OCI-LY1 (cell line): ENCODE data around the gene DHX38.

Experiments used
- H2AFZ ChIP-seq: fragments of 200-600 bp; sonication (generic), shearing (Covaris generic); 2 replicates; pipeline ENCODE4 v1.6.0; 2014; ENCODE audit warnings: antibody characterized with exemption, mild to moderate bottlenecking, low read length
- H3F3A ChIP-seq: fragments of 200-600 bp; sonication (generic), shearing (Covaris generic); 2 replicates; pipeline ENCODE4 v1.6.0; 2014; ENCODE audit warnings: mild to moderate bottlenecking, antibody characterized with exemption, low read length, moderate library complexity; ENCODE audit not compliant: insufficient read depth
- H3K27ac ChIP-seq: fragments of 200-600 bp; sonication (generic); 2 replicates; pipeline ENCODE4 v1.5.1; 2014; ENCODE audit warnings: low read length, mixed run types, mild to moderate bottlenecking, low read depth; ENCODE audit not compliant: poor library complexity, severe bottlenecking
- H3K27me3 ChIP-seq: fragments of 200-600 bp; sonication (generic); 2 replicates; pipeline ENCODE4 v1.6.0; 2014; ENCODE audit warnings: antibody characterized with exemption, mild to moderate bottlenecking, low read length, moderate library complexity; ENCODE audit not compliant: insufficient read depth
- H3K36me3 ChIP-seq: fragments of 200-600 bp; sonication (generic); 2 replicates; pipeline ENCODE4 v1.6.1; 2014; ENCODE audit warnings: mild to moderate bottlenecking, antibody characterized with exemption, low read length, moderate library complexity, mixed read lengths; ENCODE audit not compliant: insufficient read depth
- H3K4me1 ChIP-seq: fragments of 200-600 bp; sonication (generic); 2 replicates; pipeline ENCODE4 v1.5.1; 2014; ENCODE audit warnings: mild to moderate bottlenecking, low read length, moderate library complexity; ENCODE audit not compliant: insufficient read depth, severe bottlenecking
- H3K4me2 ChIP-seq: fragments of 200-600 bp; sonication (generic), shearing (Covaris generic); 2 replicates; pipeline ENCODE4 v1.6.1; 2014; ENCODE audit warnings: low read length
- H3K4me3 ChIP-seq: fragments of 200-600 bp; sonication (generic); 2 replicates; pipeline ENCODE4 v1.5.1; 2014; ENCODE audit warnings: low read length, low read depth, mild to moderate bottlenecking, mixed read lengths; ENCODE audit not compliant: poor library complexity, severe bottlenecking
- H3K79me2 ChIP-seq: fragments of 200-600 bp; shearing (Covaris generic); 2 replicates; pipeline ENCODE4 v1.6.1; 2016; ENCODE audit warnings: mixed run types, low read length, mixed read lengths; ENCODE audit not compliant: insufficient read depth
- H3K9ac ChIP-seq: fragments of 200-600 bp; sonication (generic), shearing (Covaris generic); 2 replicates; pipeline ENCODE4 v1.6.1; 2014; ENCODE audit warnings: mild to moderate bottlenecking, low read length, mixed read lengths
- H3K9me2 ChIP-seq: fragments of 200-600 bp; sonication (generic), shearing (Covaris generic); 2 replicates; pipeline ENCODE4 v1.6.1; 2014; ENCODE audit warnings: low read depth, mild to moderate bottlenecking, low read length, mixed read lengths
- H3K9me3 ChIP-seq: fragments of 200-600 bp; shearing (Covaris generic); 2 replicates; pipeline ENCODE4 v1.6.1; 2014; ENCODE audit warnings: low read length, mixed read lengths
- H4K20me1 ChIP-seq: fragments of 200-600 bp; sonication (generic), shearing (Covaris generic); 2 replicates; pipeline ENCODE4 v1.6.0; 2016; ENCODE audit warnings: mild to moderate bottlenecking, low read length; ENCODE audit not compliant: insufficient read depth
- CTCF ChIP-seq: fragments of 200-600 bp; sonication (generic), shearing (Covaris generic); IDR thresholded peaks from 2 replicates; pipeline ENCODE4 v1.5.1; 2017; ENCODE audit warnings: mild to moderate bottlenecking, antibody characterized with exemption, low read length, moderate library complexity, mixed read lengths
- EZH2 ChIP-seq: fragments of 200-600 bp; sonication (generic), shearing (Covaris generic); IDR thresholded peaks from 2 replicates; pipeline ENCODE4 v1.8.0; 2017; ENCODE audit warnings: borderline replicate concordance, mixed run types, mild to moderate bottlenecking, antibody characterized with exemption, low read length, moderate library complexity, mixed read lengths

DHX38 gene

DNA sequence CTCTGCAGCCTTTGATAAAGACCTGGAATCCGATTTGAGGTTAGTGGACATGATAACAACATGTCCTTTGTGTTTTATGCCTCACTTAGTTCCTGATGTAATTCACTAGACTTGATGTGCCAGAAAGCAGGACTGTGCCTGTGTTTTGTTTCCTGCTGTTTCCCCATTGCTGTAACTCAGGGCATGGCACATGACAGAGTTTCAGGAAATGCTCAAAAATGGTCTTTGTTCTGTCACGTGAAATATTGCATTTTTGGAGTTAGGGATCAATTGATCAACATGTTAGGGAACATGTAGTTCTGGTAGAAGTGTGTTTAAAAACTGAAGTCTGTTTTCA is 32.8 kb downstream of the DHX38 start:
- Histone ChIP-seq H2AFZ (no peak overlapping the region), H3K9me3 (no peaks in the 10 kb centered on the region), H4K20me1 (no peaks in the 10 kb centered on the region), H3K27ac (no peak overlapping the region), H3K9ac (no peak overlapping the region), H3K4me1 (no peaks in the 10 kb centered on the region), H3K79me2 (no peaks in the 10 kb centered on the region), H3K9me2 (no peaks in the 10 kb centered on the region), H3K27me3 (no peaks in the 10 kb centered on the region), H3K36me3 (no peaks in the 10 kb centered on the region), H3F3A (no peaks in the 10 kb centered on the region), H3K4me3 (no peak overlapping the region), H3K4me2 (no peak overlapping the region)
- no peak for TF ChIP-seq EZH2
- no peak for TF ChIP-seq CTCF

DNA sequence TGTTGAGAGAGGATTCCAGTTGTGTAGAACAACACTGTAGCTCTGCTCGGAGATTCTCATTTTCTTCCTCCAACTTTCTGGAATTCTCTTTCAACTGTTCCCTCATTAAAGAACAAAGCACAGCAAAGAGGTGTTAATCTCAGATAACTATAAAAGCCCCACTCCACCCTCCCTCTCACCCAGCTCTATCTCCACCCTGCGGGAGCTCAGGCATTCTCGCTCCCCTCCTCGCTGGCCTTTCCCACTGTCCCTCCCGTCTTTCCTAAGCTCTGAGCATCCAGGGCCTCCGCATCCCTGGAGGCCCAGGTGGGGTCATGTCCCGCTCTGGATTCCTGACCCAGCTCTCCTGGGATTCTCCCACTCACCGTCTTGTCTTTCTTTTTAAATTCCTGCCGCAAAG is 35.1 kb downstream of the DHX38 start:
- H3K9me3 ChIP-seq: no peaks in the 10 kb centered on the region
- H3K27ac ChIP-seq: no peak overlapping the region
- H3K36me3 ChIP-seq: no peaks in the 10 kb centered on the region
- no peak overlapping the region for H3K9ac ChIP-seq
- no peaks in the 10 kb centered on the region for H4K20me1 ChIP-seq
- no peak overlapping the region for H2AFZ ChIP-seq
- no peaks in the 10 kb centered on the region for H3K27me3 ChIP-seq
- H3K9me2 ChIP-seq: no peaks in the 10 kb centered on the region
- H3K4me2 ChIP-seq: no peak overlapping the region
- no peak overlapping the region for H3K4me3 ChIP-seq
- no peaks in the 10 kb centered on the region for H3K4me1 ChIP-seq
- no peak for TF ChIP-seq CTCF
- TF ChIP-seq EZH2: no peak
- H3K79me2 ChIP-seq: no peaks in the 10 kb centered on the region
- H3F3A ChIP-seq: no peaks in the 10 kb centered on the region

DNA sequence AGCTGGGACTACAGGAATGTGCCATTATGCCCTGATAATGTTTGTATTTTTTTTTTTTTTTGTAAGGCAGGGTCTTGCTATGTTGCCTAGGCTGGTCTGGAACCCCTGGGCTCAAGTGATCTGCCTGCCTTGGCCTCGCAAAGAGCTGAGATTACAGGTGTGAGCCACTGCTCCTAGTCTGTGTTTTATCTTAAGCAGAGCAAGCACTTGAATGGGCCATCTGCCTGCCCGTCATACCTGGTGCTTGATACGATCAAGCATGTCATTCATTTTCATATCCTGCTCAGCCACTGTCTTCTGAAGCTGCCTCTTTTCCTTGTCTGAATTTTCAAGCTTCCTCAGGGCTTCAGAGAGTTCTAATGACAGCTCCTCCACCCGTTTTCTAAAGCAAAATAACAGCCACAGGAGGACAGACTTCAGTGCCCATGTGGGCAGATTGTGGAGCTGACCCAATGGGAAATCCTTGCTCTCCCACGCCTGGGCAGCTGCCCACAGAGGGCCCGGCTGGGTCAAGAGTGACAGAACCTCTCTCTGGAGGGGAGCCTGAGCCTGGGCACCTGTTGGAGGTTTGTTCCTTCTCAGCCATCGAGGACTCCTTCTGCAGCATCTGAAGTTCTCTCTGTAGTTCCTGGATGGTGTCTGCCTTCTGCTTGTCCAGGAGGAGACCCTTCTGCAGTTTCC is 36.5 kb downstream of the DHX38 start:
- Histone ChIP-seq H3K4me2 (no peak overlapping the region), H3K27me3 (no peaks in the 10 kb centered on the region), H3K79me2 (no peaks in the 10 kb centered on the region), H3K9me2 (no peaks in the 10 kb centered on the region), H4K20me1 (no peaks in the 10 kb centered on the region), H3K27ac (no peak overlapping the region), H3K36me3 (no peaks in the 10 kb centered on the region), H3K4me3 (no peak overlapping the region), H3F3A (no peaks in the 10 kb centered on the region), H3K4me1 (no peaks in the 10 kb centered on the region), H3K9ac (no peak overlapping the region), H2AFZ (no peak overlapping the region), H3K9me3 (no peaks in the 10 kb centered on the region)
- TF ChIP-seq EZH2: no peak
- no peak for TF ChIP-seq CTCF
